Thyroid gland (tissue), 4 donors: Measurements from ENCODE around the gene KCP. TPM values are rescaled to one million over a fixed set of nuclear protein-coding genes. Genes with fewer than 3 reads are reported as not detected.

ENCODE experiments used
- DNase-seq, 2 donors: peaks; one replicate each; pipeline ENCODE4 v3.0.0-alpha.2; 2019
- H3K27ac ChIP-seq, 3 donors: fragments of 200-600 bp; sonication (generic); 1 replicate in 2 of 3; 2 replicates in 1 of 3; pipeline ENCODE4 v1.5.1; 2016 to 2019; ENCODE audit warnings: mild to moderate bottlenecking in 1 of 3, moderate library complexity in 1 of 3
- H3K27me3 ChIP-seq: fragments of 200-600 bp; sonication (generic); one replicate; pipeline ENCODE4 v1.5.1; 2019
- H3K36me3 ChIP-seq, 2 donors: fragments of 200-600 bp; sonication (generic); one replicate each; pipeline ENCODE4 v1.5.1; 2016 to 2019
- H3K4me1 ChIP-seq, 2 donors: fragments of 200-600 bp; sonication (generic); one replicate each; pipeline ENCODE4 v1.5.1; 2017 to 2019
- H3K4me3 ChIP-seq, 3 donors: fragments of 200-600 bp; sonication (generic); replicated peaks in 1 of 3; 1 replicate in 2 of 3; 2 replicates in 1 of 3; pipeline ENCODE4 v1.5.1; 2016; ENCODE audit warnings: mild to moderate bottlenecking in 1 of 3
- H3K9me3 ChIP-seq: fragments of 200-600 bp; sonication (generic); one replicate; pipeline ENCODE4 v1.5.1; 2017
- CTCF ChIP-seq, 6 experiments: fragments of 200-600 bp in 3 of 6; fragments of 450-650 bp in 3 of 6; sonication (generic) in 3 of 6; IDR thresholded peaks; one replicate each; pipeline ENCODE4 v1.5.1; 2016 to 2019; ENCODE audit warnings: antibody characterized with exemption in 6 of 6, mild to moderate bottlenecking in 2 of 6, inconsistent platforms in 1 of 6, moderate library complexity in 1 of 6
- POLR2A ChIP-seq, 2 donors: fragments of 450-650 bp; IDR thresholded peaks; one replicate each; pipeline ENCODE4 v1.6.1; 2017; ENCODE audit warnings: antibody characterized with exemption in 2 of 2, mild to moderate bottlenecking in 2 of 2, moderate library complexity in 1 of 2
- WGBS, 2 donors: methylation state at CpG; one replicate each; pipeline ENCODE4 v1.1.5; 2017; 5-methylcytosine and 5-hydroxymethylcytosine counted together
- intact Hi-C: fragments of 100-400 bp; cut with DNase I; formaldehyde crosslinking; loops from one replicate; pipeline ENCODE4 v1.15.1; 2023
- total RNA-seq, 4 donors: library from RNA; depleted of rRNA; stranded (reverse); fragments of >200 nt; gene quantifications; one replicate each; pipeline ENCODE4 v1.2.3, GENCODE V29; 2016

Gene KCP
- total RNA-seq, 4 donors from 2014 or later, result 0.27 to 0.93 (median 0.61) TPM

- Histone ChIP-seq H3K4me1 (no peaks in the 10 kb centered on the region), H3K9me3 (no peaks in the 10 kb centered on the region), H3K36me3 (no peaks in the 10 kb centered on the region), H3K27me3 (no peaks in the 10 kb centered on the region), H3K27ac (no peak overlapping the region), H3K4me3 (no peak overlapping the region)
- TF ChIP-seq CTCF (IDR thresholded peaks at IDR 0.05) (peak in 5 of 6 experiments; percentile 57 to 93 (median 74)), POLR2A (IDR thresholded peaks at IDR 0.05) (no peak)
- DNase-seq, result peak; percentile 59 to 75
- intact Hi-C loops, result loop anchor here (10.0 kb wide), 2 partner anchors 275 to 405 kb away; partner anchors contain the start of gene METTL2B
- 35 to 60% methylated on average over 18 to 21 of the region's 31 CpGs for WGBS, 2 donors
These were observed 30.4 kb downstream of the KCP start for GRCh38 chr7:128879939-128880746.

- intact Hi-C loops, result no loop called here
- Histone ChIP-seq H3K27ac (no peak overlapping the region), H3K9me3 (no peaks in the 10 kb centered on the region), H3K27me3 (no peaks in the 10 kb centered on the region), H3K4me3 (no peak overlapping the region), H3K4me1 (no peaks in the 10 kb centered on the region), H3K36me3 (no peaks in the 10 kb centered on the region)
- TF ChIP-seq CTCF (IDR thresholded peaks at IDR 0.05), result no peak
- TF ChIP-seq POLR2A (IDR thresholded peaks at IDR 0.05), result no peak
- 83% methylated on average over 9 to 14 of the region's 19 CpGs for WGBS, 2 donors
- no peak for DNase-seq
These were observed 31.0 kb downstream of the KCP start for GRCh38 chr7:128879461-128879938.

GRCh38 chr7:128878226-128879105 lies 32.0 kb downstream of the KCP start:
- DNase-seq, result no peak
- Histone ChIP-seq H3K4me3 (no peak overlapping the region), H3K27me3 (no peaks in the 10 kb centered on the region), H3K36me3 (no peaks in the 10 kb centered on the region), H3K27ac (no peak overlapping the region), H3K4me1 (no peaks in the 10 kb centered on the region), H3K9me3 (no peaks in the 10 kb centered on the region)
- TF ChIP-seq CTCF (IDR thresholded peaks at IDR 0.05), result no peak
- no peak for TF ChIP-seq POLR2A (IDR thresholded peaks at IDR 0.05)
- intact Hi-C loops, result no loop called here
- 94 to 99% methylated on average over 13 to 14 of the region's 14 CpGs for WGBS, 2 donors

- Histone ChIP-seq H3K36me3 (no peaks in the 10 kb centered on the region), H3K4me1 (no peaks in the 10 kb centered on the region), H3K27me3 (no peaks in the 10 kb centered on the region), H3K27ac (no peak overlapping the region), H3K9me3 (no peaks in the 10 kb centered on the region), H3K4me3 (no peak overlapping the region)
- intact Hi-C loops, result no loop called here
- TF ChIP-seq CTCF (IDR thresholded peaks at IDR 0.05) (no peak), POLR2A (IDR thresholded peaks at IDR 0.05) (no peak)
- 73 to 76% methylated on average over 4 of the region's 4 CpGs for WGBS, 2 donors
- DNase-seq, result no peak
These were observed 32.8 kb downstream of the KCP start for GRCh38 chr7:128877756-128878120.
